Hematopoietic multipotent progenitor cell treated with erythropoietin and hydrocortisone succinate and interleukin-3 and kit ligand, for 4 days (in vitro differentiated cells): ENCODE results near the gene FMNL1.

Experiments
- DNase-seq: peaks from one replicate; pipeline ENCODE4 v3.0.0-alpha.2; 2015

The FMNL1 gene, protein sequence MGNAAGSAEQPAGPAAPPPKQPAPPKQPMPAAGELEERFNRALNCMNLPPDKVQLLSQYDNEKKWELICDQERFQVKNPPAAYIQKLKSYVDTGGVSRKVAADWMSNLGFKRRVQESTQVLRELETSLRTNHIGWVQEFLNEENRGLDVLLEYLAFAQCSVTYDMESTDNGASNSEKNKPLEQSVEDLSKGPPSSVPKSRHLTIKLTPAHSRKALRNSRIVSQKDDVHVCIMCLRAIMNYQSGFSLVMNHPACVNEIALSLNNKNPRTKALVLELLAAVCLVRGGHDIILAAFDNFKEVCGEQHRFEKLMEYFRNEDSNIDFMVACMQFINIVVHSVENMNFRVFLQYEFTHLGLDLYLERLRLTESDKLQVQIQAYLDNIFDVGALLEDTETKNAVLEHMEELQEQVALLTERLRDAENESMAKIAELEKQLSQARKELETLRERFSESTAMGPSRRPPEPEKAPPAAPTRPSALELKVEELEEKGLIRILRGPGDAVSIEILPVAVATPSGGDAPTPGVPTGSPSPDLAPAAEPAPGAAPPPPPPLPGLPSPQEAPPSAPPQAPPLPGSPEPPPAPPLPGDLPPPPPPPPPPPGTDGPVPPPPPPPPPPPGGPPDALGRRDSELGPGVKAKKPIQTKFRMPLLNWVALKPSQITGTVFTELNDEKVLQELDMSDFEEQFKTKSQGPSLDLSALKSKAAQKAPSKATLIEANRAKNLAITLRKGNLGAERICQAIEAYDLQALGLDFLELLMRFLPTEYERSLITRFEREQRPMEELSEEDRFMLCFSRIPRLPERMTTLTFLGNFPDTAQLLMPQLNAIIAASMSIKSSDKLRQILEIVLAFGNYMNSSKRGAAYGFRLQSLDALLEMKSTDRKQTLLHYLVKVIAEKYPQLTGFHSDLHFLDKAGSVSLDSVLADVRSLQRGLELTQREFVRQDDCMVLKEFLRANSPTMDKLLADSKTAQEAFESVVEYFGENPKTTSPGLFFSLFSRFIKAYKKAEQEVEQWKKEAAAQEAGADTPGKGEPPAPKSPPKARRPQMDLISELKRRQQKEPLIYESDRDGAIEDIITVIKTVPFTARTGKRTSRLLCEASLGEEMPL

DNA sequence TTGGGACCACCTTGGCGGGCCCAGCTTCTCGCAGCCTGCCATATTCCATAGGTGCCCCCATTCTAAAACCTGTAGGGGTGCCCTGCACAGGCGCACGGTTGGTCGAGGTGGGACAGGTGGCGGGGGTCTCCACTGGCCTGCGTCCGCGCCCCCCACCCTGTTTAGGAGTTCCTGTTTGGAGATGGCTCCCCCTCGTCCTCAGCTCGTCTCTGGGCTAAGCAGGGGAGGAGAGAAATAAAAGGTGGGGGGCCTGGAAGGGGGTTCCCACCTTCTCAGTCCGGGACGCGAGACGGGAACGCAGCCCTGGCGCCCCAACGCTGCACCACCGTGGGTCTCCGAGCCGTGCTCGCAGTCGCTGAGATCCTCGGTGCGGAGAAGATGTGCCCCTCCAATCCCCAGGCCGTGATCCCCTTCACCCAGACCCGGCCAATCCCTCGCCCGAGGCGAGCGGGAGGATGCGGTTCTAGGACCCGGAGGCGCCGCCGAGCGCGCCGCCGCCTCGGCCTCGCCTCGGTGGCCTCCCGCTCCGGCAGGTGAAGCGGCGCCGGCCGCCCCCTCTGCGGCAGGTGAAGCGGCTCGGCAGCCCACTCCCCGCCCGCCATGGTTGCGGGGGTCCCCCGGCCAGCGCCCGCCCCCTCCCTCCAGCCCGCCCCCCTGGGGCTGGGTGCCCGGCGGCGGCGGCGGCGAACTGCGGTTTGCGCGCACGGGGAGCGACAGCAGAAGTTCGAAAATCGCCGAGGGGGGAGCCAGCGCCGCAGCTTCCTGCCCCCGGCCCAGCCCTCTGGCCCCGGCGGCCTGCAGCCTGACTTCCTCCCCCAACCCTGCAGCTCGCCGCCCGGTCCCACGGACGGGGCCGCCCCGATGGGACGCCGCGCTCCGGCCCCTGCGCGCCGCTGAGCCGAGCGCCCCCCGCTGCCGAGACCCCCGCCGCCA, at the start of gene FMNL1:
TSS of gene FMNL1 (plus strand) at position 805 of the 933 bp plus-strand sequence. CDS start 240 bp downstream, outside the sequence.
- DNase-seq: peak; percentile 87

DNA sequence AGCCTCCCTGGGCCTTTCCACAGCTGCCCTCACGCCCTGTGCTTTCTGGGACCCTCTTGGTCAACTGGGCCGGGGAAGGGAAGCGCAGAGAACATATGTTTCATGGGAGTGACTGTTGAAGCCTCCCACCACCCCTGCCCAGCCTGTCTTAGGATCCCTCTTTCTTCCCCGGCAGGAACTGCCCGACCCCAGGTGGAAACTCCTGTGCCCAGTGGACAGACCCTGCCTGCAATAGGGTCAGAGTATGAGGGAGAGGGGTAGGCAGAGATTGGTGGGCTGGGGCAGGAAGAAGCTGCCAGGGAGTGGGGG, 49.5 kb upstream of the FMNL1 start:
- no peak for DNase-seq

DNA sequence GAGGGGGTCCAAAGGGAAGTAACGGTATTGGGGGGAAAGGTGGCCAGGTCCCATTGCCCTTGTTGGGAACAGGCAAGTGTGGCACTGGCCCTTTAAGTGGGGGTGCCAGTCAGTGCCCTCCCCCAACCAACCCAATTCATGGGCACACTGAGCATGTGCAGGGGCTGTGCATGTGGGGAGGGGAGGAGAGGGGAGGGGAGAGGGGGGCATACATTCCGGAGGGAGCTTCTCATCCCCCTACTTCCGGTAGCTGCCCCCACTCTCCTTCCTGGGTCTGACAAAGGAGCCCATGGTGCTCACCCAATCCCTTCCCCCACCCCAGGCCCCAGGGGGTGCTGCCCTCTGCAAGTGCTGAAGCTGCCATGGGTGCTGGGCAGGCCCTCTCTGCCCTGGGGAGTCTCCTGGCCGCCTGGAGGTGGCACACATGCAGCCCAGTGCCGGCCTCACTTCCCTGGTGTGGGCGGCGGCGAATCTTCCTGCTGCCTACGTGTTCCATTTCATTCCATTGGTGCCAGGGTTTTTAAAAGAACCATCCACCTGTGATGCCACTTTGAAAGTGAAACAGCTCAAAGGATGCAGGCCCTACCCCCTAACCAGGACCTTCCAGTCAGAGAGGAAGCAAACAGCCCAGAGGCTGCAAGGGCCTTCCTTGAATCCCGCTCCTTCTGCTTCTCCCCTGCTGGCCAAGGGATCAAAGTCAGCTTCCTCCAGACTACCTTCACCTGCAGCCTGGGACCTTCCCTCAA, 49.0 kb upstream of the FMNL1 start:
- DNase-seq: peak; percentile 85

DNA sequence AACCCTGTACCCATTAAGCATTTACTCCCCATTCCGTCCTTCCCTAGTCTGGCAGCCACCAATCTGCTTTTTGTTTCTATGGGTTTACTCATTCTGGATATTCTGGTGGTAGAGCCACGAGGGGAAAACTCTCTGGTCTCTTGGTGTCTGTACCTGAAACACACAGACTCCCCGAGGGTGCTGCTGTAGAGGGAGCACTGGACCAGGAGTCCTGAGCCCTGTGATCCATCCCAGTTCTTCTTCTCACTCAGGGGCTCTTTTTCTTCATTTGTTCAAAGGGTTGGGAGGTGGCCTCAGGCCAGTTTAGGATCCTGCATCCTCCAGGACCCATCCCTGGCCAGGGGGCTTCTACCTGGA, 45.9 kb upstream of the FMNL1 start:
- no peak for DNase-seq

DNA sequence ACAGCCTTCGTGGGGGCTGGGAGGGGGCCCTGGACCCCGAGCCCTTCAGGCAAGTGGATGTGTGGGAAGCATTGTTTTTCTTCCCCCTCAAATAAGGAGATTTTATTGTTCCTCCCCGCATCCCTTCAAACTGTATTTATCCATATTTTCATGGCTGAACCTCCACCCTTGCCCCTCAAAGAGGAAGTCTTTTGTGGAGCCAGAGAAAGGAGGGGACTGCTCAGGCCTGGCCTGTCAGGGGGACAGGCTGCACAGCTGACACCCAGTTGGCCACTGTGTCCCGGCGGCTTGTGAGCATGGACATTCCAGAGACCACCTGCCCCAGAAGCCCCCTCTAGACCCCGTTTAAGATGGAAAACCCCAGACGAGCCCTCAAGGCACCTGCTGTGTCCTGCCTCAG, 44.1 kb upstream of the FMNL1 start:
- DNase-seq: no peak

DNA sequence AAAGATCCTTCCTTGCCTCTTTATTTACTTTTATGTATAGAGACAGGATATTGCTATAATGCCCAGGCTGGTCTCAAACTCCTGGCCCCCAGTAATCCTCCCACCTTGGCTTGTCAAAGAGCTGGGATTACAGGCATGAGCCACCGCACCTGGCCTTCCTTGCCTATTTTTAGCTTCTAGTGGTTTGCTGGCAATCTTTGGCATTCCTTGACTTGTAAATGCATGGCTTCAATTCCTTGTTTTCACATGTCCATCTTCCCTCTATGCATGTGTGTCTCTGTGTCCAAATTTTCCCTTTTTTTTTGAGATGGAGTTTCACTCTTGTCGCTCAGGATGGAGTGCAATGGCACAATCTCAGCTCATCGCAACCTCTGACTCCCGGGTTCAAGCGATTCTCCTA, 37.5 kb upstream of the FMNL1 start:
- no peak for DNase-seq

DNA sequence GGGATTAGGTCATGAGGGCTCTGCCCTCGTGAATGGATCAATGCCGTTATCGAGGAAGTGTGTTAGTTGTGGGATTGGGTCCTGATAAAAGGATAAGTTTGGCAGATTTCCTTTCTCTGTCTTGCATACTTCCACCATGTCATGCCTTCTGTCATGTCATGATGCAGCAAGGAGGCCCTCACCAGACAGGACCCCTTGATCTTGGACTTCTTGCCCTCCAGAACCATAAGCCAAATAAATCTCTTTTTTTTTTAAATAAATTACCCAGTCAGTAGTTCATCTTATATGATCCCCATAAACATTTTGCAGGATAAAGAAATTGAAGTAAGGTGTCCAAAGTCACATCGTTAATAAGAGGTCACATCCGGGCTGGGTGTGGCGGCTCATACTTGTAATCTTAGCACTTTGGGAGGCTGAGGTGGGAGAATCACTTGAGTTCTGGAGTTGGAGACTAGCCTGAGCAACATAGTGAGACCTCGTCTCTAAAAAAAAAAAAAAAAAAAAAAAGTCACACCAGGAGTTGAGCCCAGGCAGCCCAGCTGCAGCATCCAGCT, 34.8 kb upstream of the FMNL1 start:
- no peak for DNase-seq

DNA sequence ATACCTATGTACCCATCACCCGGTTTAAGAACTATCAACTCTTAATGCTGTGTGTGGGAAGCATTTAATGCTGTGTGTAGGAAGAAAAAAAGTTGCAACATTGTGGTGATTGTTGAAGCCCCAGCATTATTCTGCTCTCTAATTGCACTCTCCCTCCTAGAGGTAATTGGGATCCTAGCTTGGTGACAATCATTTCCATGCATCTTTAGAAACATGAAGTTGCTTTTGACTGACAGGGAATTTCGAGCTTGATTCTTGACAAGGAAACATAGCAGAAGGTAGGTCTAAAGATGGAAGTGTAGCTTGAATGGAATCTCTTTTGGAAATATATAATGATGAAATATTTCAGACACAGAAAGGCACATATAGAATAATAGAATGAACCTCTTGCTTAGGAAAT, 32.7 kb upstream of the FMNL1 start:
- no peak for DNase-seq

DNA sequence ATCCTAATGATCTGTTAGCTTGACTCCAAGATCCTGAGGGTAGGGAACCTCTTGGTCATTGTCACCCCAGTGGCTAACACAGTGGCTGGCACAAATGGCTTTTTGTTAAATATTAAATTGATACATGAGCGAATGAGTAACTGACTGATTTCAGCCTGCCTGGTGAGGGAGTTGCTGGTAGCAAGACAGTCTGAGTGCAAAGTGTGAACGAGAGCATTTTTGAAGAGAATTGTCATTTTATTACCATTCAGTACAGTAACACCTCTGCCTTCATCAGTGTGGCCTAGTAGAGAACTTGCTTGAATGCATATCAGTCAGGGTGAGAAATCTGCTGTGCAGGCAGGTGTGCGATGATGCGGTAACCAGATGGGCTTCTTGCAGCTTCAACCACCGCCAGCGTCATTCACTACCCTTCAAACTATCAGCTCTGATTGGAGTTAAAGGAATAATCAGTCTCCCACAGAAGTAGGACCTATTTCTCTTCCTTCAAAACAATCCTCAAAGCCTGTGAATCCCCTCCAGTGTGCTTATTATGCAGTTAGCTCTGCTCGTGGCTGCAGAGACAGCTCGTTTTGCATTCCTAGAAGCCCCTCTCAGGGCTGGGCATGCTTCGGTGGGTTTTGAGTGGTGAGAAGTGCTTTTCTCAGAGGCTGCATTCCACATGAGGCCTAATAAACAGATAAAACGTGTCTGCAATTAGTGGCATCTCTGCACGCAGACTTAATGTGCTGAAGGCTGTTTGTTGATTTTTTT, 31.0 kb upstream of the FMNL1 start:
- DNase-seq: no peak

DNA sequence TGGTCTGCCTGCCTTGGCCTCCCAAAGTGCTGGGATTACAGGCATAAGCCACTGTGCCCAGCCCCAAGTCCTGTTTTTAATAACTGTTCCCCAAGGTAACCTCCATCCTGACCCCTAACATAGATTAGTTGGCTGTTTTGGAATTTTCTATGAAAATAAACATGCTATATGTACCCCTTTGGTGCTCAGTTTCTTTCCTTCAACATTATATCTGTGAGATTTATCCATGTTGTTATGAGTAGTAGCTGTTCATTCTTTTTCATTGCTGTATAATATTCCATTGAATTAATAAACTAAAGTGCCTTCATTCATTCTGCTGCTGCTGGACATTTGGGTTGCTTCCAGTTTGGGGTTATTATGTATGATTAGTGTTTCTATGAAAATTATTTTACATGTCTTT, 26.3 kb upstream of the FMNL1 start:
- no peak for DNase-seq

DNA sequence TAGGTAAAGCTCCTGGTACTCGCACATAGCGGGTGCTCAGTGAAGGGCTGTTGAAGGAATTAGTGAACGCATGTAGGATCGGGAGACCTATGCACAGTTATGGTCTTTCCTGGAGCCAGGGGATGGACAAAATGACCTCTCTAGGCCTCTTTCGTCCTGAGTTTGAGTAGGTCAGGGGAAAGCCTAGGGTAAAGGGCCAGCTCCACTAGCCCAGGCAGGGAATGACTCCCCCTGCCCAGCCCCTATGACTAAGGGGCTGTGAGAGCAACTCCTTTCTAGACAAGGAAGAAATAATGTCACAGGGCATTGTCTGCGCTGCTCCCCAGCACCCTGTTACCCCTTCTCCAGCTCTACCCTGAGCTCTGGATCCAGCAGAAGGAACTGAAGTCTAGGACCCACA, 24.6 kb upstream of the FMNL1 start:
- no peak for DNase-seq

DNA sequence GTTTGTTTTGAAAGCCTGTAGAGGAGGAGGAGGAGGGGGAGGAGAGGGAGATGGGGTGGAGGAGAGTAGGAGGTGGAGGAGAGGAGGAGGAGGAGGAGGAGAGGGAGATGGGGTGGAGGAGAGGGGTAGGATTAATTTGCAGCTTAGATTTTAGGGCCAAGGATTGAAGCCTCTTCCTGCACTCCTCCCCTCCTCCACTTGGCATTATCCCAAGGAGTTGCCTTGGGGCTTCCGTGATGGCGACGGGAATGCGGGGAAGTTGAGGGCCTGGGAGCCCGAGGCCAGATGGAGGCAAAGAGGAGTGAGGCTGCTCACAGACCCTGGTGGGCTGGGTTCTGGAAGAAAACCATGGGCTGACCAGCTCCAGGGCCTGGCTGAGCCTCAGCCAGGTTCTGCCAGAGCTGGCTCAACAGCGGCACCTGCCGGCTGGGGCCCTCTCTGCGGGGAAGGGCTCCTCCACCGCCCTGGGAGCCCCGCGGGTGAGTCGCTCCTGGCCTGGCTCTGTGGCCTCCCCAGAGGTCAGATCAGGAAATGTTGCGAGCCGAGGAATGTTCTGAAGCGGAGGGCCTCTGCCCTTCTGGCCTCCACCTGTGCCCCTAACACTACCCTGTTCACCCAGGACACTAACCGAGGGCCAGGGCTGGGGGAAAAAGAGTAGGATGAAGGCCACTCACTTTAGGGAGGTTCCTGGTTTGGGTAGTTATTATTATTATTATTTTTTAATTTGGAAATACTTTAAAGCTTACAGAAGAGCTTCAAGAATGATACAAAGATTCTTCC, 23.9 kb upstream of the FMNL1 start:
- DNase-seq: peak; percentile 95

DNA sequence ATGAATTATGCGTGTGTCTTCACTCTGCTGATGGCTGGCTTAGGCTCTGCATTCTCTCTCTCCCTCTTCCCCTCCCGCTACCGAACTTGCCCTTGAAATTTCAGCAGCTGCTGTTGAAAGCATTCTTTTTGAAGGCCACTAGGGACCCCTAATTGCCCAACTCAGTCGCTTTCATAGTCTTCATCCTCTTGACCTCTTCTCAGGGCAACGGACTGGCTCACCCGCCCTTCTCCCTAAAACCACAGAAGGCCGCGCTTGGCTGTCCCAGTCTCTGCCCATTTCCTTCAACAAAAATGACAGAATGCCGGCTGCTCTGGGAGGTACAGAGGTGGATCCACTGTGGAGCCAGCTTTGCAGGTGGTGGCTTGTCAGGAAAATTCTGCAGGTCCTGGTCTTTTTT, 21.0 kb upstream of the FMNL1 start:
- DNase-seq: peak; percentile 70

DNA sequence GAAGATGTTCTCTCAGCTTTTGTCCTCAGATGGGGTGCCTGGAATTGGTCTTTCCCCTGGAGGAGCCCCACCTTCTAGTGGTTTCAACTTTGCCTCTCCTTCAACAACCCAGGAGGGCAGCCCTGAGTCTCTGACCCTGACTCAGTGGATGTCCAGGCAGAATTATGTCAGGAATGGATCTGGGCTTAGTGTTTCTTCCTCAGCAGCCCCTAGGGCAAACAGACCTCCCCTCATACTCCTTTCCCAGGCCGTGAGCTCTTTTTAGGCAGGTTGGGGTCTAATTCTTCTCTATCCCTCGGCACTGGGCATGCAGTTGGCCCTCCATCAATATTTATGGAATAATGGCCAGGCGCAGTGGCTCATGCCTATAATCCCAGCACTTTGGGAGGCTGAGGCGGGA, 20.2 kb upstream of the FMNL1 start:
- no peak for DNase-seq

DNA sequence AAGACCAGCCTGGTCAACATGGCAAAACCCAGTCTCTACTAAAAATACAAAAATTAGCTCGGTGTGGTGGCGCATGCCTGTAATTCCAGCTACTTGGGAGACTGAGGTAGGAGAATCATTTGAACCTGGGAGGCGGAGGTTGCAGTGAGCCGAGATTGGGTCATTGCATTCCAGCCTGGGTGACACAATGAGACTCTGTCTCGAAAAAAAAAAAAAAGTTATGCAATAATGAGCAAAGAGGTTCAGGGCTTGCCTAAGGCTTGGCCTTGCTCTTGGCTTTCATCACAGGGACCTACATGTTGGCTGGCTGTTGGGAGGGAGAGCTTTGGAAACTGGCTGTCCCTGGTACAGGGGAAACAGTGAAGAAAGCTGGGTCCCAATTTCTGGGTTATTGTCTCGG, 19.8 kb upstream of the FMNL1 start:
- DNase-seq: peak; percentile 57

DNA sequence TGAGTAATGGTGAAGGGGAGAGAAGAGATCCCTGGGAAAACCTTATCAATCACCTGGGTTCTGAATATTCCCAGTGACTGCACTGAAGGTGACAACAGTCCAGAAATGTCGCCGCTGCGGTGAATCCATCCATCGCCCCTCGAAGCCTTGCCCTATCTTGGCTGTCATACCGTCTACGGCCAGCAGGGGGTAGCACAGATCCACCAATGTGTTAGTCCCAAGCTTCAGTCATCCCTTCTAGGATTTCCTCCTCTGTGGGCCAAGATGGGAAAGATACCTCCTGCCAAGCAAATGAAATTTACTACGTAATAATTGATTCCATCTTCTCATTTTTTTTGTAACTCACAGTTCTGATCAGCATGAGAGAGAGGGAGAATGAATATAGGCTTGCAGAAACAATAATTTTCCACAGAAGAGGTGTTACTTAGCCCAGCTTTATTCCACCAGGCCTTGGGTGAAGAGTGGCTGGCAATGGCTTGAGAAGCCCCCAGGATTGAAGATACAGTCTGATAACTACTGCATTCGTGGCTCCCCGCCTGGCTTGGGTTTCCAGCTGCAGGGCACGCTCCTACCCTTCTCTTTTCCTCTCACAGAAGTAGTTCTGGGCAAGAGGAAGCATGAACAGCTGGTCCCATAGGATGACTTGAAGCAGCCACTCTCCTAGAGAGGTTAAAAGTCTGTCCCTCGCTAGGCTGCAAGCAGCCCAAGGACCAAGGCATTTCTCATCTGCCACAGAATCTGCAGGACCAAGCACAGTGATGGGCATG, 2.6 kb upstream of the FMNL1 start:
- DNase-seq: peak; percentile 88

DNA sequence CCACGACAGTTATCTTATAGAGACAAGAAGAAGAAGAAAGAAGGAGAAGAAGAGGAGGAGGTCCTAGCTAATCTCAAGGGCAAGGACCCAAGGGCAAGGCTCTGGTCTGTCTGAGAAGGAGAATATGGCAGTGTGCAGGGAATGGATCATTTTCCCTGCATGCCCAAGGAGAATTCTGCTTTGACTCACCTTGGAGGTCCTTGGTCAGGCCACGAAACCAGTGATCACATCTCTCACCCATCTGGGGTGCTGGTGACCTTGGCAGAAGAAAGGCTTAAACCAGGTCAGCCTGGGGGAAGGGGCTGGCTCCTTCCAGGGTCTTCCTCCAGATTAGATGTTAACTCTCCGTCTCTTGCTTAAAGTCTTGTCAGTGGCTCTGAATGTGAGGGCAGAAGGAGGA, 1.6 kb upstream of the FMNL1 start:
- no peak for DNase-seq

DNA sequence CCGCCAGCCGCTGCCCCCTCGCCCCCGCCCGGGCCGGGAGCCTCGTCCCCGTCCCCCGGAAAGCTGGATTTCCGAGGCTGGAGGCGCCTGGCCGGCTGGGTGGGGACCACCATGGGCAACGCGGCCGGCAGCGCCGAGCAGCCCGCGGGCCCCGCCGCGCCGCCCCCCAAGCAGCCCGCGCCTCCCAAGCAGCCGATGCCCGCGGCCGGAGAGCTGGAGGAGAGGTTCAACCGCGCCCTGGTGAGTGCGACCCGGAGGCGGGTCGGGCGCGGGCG, 266 bp downstream of the FMNL1 start:
- DNase-seq: no peak

DNA sequence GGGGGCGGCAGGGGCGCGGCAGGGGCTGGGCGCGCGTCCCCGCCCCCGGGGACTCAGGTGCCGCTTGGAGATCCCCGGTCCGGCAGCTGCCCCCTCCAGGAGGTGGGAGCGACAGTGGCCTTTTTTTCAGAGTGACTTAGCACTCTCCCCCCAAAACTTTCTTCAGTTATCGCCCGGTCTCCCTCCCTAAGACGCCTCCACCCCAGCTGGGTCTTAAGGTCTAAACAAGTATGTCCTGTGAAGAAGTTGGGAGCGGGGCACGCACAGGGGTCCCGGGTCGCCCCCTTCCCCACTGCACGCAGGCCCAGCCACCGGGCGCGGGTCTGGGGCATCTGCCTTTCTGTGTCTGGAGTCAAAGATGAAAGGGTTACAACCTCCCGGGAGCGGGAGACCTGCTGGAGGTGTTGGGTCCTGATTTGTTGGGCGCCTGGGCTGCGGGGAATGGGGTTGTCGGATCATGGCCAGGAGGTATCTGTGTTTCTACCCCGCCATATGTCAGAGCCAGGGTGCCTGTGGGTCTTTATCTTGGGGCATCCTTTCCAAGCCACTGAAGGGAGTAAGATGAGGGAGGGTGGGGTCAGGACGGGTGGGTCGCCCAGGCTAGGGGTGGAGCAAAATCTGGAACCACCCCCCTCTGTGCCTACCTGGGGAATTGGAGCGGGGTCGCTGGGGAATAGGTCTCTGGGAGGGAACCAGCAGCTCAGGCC, 757 bp downstream of the FMNL1 start:
- DNase-seq: peak; percentile 84
